ENCODE measurements around the gene BICD1. TPM values are rescaled to one million over a fixed set of nuclear protein-coding genes. Genes with fewer than 3 reads are reported as not detected.
A peak's percentile ranks its signal among the peaks of the same experiment; 100 is the strongest.

BICD1 gene
- total and polyA plus RNA-seq, 2 donors from 2014 or later, result 3.8 to 36.7 TPM

GRCh38 chr12:32107359-32108267 lies 966 bp downstream of the BICD1 start:
- intact Hi-C loops (cut with DNase I), result no loop called here
- H3K4me1 ChIP-seq (ENCODE audit: control insufficient read depth in 2 of 3, insufficient read depth in 2 of 3, low read depth in 1 of 3, low read length in 3 of 3), result peaks cover 0 to 6% (median 0%) of the 10 kb centered on the region in 3 donors
- H3K9me3 ChIP-seq (ENCODE audit: control insufficient read depth in 2 of 3, insufficient read depth in 1 of 3, low read length in 3 of 3), result no peaks in the 10 kb centered on the region
- peak overlapping the region; percentile 78 to 80 (median 80) for H3K4me3 ChIP-seq (ENCODE audit: low read length in 3 of 3)
- no peaks in the 10 kb centered on the region for H3K27me3 ChIP-seq (ENCODE audit: control insufficient read depth, insufficient read depth, low read length)
- FAIRE-seq (no peak), DNase-seq (peak in 4 of 5 donors; percentile 46 to 67 (median 66))
- H3K27ac ChIP-seq (ENCODE audit: low read depth in 2 of 2, low read length in 2 of 2), result peak overlapping the region; percentile 70 to 71
- H3K36me3 ChIP-seq (ENCODE audit: control insufficient read depth in 2 of 3, insufficient read depth in 3 of 3, low read length in 3 of 3), result no peaks in the 10 kb centered on the region
- H3K9ac ChIP-seq (ENCODE audit: low read length in 3 of 3), result peak overlapping the region; percentile 59 to 72 (median 68)
- TF ChIP-seq, protein P1, sequence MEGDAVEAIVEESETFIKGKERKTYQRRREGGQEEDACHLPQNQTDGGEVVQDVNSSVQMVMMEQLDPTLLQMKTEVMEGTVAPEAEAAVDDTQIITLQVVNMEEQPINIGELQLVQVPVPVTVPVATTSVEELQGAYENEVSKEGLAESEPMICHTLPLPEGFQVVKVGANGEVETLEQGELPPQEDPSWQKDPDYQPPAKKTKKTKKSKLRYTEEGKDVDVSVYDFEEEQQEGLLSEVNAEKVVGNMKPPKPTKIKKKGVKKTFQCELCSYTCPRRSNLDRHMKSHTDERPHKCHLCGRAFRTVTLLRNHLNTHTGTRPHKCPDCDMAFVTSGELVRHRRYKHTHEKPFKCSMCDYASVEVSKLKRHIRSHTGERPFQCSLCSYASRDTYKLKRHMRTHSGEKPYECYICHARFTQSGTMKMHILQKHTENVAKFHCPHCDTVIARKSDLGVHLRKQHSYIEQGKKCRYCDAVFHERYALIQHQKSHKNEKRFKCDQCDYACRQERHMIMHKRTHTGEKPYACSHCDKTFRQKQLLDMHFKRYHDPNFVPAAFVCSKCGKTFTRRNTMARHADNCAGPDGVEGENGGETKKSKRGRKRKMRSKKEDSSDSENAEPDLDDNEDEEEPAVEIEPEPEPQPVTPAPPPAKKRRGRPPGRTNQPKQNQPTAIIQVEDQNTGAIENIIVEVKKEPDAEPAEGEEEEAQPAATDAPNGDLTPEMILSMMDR (IDR thresholded peaks at IDR 0.05; ENCODE audit: borderline replicate concordance, extremely low read depth, insufficient read depth), result no peak

DNA sequence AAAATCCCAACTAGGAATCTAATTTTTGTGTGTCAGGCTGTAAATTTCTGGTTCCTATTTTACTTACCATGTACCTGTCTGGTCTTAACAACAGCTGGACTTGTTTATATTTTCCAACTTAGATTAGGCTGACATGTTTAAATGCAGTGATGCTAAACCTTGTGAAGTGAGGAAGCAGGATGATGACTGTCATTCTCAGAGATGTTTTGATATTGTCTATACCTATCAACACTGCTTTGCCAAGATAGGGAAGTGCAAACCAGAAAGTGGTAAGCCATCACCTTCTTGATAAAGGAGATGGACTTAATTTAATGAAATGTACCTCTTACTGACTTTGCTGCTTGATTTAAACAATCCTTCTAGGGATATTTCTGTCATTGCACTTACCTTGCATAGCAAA lies 2.1 kb downstream of the BICD1 start:
- Histone ChIP-seq H3K4me1 (ENCODE audit: control insufficient read depth in 2 of 3, insufficient read depth in 2 of 3, low read depth in 1 of 3, low read length in 3 of 3) (peaks cover 0 to 6% (median 0%) of the 10 kb centered on the region in 3 donors), H3K9ac (ENCODE audit: low read length in 3 of 3) (no peak overlapping the region), H3K27ac (ENCODE audit: low read depth in 2 of 2, low read length in 2 of 2) (no peak overlapping the region), H3K4me3 (ENCODE audit: low read length in 3 of 3) (peak overlapping the region; percentile 21 to 80 (median 37)), H3K9me3 (ENCODE audit: control insufficient read depth in 2 of 3, insufficient read depth in 1 of 3, low read length in 3 of 3) (no peaks in the 10 kb centered on the region), H3K27me3 (ENCODE audit: control insufficient read depth, insufficient read depth, low read length) (no peaks in the 10 kb centered on the region), H3K36me3 (ENCODE audit: control insufficient read depth in 2 of 3, insufficient read depth in 3 of 3, low read length in 3 of 3) (no peaks in the 10 kb centered on the region)
- DNase-seq (no peak), FAIRE-seq (no peak)
- intact Hi-C loops (cut with DNase I), result no loop called here
- TF ChIP-seq, protein P1 (IDR thresholded peaks at IDR 0.05; ENCODE audit: borderline replicate concordance, extremely low read depth, insufficient read depth), result no peak

GRCh38 chr12:32110417-32110816 lies 3.8 kb downstream of the BICD1 start:
- DNase-seq, result no peak
- Histone ChIP-seq H3K27ac (ENCODE audit: low read depth in 2 of 2, low read length in 2 of 2) (no peak overlapping the region), H3K4me1 (ENCODE audit: control insufficient read depth in 2 of 3, insufficient read depth in 2 of 3, low read depth in 1 of 3, low read length in 3 of 3) (peaks cover 0 to 10% (median 0%) of the 10 kb centered on the region in 3 donors), H3K9ac (ENCODE audit: low read length in 3 of 3) (no peak overlapping the region), H3K27me3 (ENCODE audit: control insufficient read depth, insufficient read depth, low read length) (no peaks in the 10 kb centered on the region), H3K4me3 (ENCODE audit: low read length in 3 of 3) (no peak overlapping the region), H3K36me3 (ENCODE audit: control insufficient read depth in 2 of 3, insufficient read depth in 3 of 3, low read length in 3 of 3) (no peaks in the 10 kb centered on the region), H3K9me3 (ENCODE audit: control insufficient read depth in 2 of 3, insufficient read depth in 1 of 3, low read length in 3 of 3) (no peaks in the 10 kb centered on the region)
- intact Hi-C loops (cut with DNase I), result no loop called here
- no peak for FAIRE-seq
- TF ChIP-seq, protein P1 (IDR thresholded peaks at IDR 0.05; ENCODE audit: borderline replicate concordance, extremely low read depth, insufficient read depth), result no peak
